ENCODE data around the gene NAPSA. TPM values are rescaled to one million over a fixed set of nuclear protein-coding genes. Genes with fewer than 3 reads are reported as not detected.

Gene NAPSA
- total RNA-seq, 2 donors from 2014 or later = 90.8 to 166 TPM

DNA sequence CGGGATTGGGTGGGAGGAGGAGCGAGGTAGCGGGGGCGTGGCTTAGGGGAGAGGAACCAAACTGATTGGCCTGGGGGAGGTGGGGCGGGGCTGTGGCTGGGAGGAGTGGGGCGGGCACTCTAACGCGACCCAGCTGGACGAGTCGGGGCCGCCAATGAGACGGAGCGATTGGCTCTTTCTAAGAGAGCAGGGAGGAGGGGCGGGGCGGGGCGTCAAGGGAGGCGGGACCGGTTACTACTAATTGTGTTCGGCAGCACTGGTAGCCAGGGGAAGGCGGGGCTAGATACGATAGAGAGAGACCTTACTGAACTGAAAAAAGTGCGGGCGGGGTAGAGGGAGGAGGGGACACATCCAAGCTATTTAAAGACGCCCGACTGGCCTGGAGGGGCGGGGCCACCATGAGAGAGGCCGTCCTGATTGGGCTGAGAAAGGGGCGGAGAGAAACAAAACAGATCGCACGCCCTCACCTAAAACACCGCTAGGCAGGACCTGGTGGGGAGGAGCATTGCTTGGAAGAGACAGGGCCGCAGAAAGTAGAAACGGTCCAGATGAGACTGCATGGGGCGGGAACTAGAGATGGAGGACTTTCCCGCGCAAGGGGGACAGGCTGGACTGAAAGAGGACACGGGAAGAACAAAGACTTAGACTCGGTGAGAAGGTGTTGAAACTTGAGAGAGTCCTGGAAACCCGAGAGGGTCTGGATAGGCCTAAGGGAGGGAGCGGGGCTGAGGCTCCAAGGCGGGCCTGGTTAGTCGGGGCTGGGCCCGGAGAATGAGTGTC, 36.1 kb downstream of the NAPSA start, which contains the start of gene KCNC3:
KCNC3 (minus strand) TSS at position 232 of the 780 bp plus-strand sequence. CDS start 295 bp downstream, outside the sequence.
- ATAC-seq = peak; percentile 70 to 73

DNA sequence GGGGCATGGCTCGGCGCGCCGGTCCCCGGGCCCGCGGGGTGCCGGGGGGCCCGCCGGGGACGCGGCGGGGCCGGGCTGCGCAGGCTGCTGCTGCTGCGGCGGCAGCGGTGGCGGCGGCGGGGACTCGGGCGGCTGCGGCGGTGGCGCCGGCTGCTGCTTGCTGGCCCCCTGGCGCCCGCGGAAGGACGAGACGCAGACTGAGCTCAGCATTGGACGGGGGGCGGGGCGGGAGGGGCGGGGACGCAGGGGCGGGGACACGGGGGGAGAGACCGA, 36.6 kb downstream of the NAPSA start:
- Mint-ChIP-seq H3K9me3 (peaks cover 0 to 9% of the 10 kb centered on the region in 2 donors), H3K36me3 (peaks cover 29 to 45% of the 10 kb centered on the region in 2 donors), H3K27ac (no peak overlapping the region)
- DNase-seq (ENCODE audit: low spot score in 2 of 2) (no peak), ATAC-seq (peak in 1 of 2 donors; percentile 28)

More for the DNA sequence above, 36.1 kb downstream of the NAPSA start, which contains the start of gene KCNC3:
- peaks cover 0 to 9% of the 10 kb centered on the region in 2 donors for H3K9me3 Mint-ChIP-seq
- peak; percentile 88 to 94 for DNase-seq (ENCODE audit: low spot score in 2 of 2)
- peak within 1 kb of the TSS; percentile 40 to 95 for H3K27ac Mint-ChIP-seq
- peaks cover 33 to 49% of the 10 kb centered on the region in 2 donors for H3K36me3 Mint-ChIP-seq

DNA sequence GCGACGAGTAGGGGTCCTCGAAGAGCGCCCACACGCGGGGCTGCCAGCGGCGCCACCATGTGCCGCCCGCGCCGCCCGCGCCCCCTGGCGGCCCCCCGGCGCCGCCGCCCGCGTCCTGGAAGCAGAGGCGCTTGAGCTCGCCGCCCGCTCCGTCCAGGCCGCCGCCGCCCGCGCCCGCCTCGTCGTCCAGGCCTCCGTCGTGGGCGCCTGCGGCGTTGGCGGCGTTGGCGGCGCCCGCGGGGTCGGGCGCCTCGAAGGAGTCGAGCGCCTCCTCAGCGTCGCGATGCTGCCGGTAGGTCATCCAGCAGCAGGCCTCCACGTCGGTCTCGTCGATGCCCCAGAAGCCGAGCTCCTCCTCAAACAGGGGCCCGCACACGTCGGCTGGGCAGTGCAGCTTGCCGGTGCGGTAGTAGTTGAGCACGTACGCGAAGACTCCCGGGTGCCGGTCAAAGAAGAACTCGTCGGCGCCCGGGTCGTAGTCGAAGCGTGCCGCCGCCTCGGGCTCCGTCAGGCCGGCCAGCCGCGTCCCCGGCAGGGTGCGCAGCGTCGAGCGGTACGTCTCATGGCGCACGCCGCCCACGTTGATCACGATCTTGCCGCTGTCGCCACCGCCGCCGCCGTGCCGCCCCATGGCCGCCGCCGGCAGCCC, 37.1 kb downstream of the NAPSA start:
- DNase-seq (ENCODE audit: low spot score in 2 of 2) (peak in 1 of 2 donors; percentile 51), ATAC-seq (no peak)
- Mint-ChIP-seq H3K36me3 (peaks cover 26 to 44% of the 10 kb centered on the region in 2 donors), H3K9me3 (peaks cover 0 to 9% of the 10 kb centered on the region in 2 donors), H3K27ac (no peak overlapping the region)

DNA sequence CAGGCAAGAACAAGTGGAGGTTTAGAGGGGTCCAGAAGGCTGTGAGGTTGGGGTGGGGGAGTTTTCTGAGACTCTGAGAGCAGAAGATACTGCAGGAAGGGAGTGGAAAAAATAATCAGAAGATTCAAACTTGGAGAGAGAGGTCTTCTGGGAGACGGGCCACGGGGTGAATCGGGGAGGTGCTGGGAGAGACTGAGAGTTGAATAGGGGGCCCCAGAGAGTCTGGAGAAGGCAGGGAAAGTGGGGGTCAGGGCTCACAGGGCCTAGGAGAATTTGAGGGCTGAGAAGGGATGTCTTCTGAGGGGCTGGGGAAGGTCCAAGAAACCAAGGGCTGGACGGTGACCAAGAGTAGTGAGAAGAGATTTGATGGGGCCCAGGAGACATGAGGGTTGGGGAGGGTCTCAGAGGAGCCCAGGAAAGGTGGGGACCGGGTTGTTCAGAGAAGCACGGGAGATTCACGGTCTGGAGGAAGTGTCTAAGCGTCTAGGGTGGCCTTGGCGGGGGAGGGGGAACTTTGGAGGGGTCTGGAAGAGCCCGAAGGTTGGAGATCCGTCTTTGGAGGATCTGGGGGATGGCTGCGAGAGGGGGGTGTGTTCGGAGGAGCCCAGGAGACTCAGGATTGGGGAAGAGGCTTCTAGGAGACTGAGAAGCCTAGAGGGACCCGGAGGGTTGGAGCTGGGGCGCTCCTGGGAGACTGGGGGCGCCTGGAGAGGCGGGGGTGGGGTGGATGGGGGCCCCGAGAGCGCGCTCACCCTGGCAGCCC, 37.8 kb downstream of the NAPSA start:
- ATAC-seq = no peak
- peaks cover 0 to 9% of the 10 kb centered on the region in 2 donors for H3K9me3 Mint-ChIP-seq
- peaks cover 26 to 38% of the 10 kb centered on the region in 2 donors for H3K36me3 Mint-ChIP-seq
- no peak for DNase-seq (ENCODE audit: low spot score in 2 of 2)
- H3K27ac Mint-ChIP-seq = peak overlapping the region in 1 of 2 donors; percentile 55

DNA sequence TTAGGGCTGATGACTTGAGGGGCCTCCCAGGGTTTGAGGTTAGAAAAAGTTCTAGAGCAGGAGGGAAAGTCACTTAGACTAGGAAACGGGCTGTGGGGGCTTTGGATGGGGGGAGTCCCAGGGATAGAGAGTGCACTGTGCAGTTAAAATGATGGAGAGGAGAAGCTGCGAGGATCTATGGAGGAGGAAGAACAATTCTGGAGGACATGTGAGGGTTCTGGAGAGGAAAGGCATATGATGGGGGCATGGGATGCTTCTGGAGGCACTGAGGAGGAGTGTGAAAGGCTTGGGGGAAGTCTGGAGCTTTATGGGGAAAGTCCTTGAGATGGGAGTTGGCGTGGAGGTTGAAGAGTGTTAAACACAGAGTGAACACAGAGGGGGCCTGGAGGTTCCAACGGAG, 38.4 kb downstream of the NAPSA start:
- Mint-ChIP-seq H3K9me3 (peaks cover 0 to 9% of the 10 kb centered on the region in 2 donors), H3K27ac (peak overlapping the region; percentile 55 to 58), H3K36me3 (peaks cover 26 to 36% of the 10 kb centered on the region in 2 donors)
- DNase-seq (ENCODE audit: low spot score in 2 of 2) (no peak), ATAC-seq (no peak)

DNA sequence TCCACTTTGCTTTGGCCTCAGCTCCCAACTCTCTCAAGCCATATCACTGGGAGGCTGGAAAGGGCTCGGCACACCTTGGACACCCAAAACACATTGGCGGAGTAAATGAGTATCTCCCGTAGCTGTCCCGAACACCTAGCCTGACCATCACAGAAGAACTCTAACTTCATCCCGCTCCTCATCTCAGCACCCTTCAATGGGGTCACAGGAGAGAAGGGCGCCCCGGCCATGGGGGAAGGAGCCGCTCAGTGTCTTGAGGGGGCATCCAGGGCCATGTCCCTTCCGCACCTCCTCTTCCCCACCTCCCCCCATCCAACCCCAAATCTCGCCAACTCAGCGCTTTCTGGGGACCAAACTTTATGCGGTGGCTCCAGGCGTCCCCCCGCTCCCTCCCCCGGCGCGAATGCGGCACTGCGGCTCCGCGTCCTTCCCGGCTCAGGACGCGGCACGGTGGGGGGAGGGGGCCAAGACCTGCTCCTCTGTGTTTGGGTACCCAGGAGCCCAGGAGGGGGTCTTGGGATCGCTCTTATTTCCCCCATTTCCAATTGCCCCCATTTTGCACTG, 39.3 kb downstream of the NAPSA start:
- Mint-ChIP-seq H3K9me3 (peaks cover 0 to 9% of the 10 kb centered on the region in 2 donors), H3K27ac (no peak overlapping the region), H3K36me3 (peaks cover 26 to 36% of the 10 kb centered on the region in 2 donors)
- ATAC-seq (no peak), DNase-seq (ENCODE audit: low spot score in 2 of 2) (no peak)

DNA sequence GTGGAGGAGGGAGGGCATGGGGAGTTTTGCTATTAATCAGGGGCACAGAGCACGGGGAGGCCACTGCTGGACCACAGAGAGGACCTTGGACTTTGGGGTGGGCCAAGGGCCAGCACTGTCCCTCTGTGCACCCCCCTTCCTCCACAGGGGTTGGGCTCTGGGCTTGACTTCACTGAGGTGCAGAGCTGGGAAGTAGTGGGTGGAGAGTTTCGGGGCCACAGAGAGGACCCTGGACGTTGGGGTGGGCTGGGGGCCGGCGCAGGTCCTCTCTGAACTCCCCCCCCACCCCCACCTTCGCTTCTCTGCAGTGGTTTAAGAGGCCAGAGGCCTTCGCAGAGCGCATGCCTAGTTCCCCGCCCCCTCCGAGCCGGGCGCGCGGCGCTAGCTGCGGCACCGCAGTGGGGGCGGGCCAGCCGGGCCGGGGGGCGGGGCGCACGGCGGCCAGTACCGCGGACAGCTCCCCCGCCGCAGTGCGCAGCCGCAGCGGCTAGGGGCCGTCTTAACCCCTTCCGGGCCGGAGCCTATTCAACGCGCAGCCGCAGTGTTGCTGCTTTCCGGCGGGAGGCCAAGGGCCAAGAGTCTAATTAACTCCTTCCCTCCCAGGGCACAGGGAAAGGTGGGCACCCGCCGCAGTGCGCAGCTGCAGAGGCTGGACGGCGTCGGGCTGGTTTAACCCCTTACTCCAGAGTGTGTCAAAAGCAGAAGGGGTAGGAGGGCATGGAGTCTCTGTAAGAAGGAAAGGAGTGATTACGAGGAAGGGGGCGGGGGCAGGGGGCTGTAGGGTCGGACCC, 39.9 kb downstream of the NAPSA start:
- ATAC-seq = peak; percentile 25 to 34
- Mint-ChIP-seq H3K9me3 (peaks cover 0 to 9% of the 10 kb centered on the region in 2 donors), H3K36me3 (peaks cover 25 to 36% of the 10 kb centered on the region in 2 donors), H3K27ac (no peak overlapping the region)
- DNase-seq (ENCODE audit: low spot score in 2 of 2) = peak; percentile 71 to 90

DNA sequence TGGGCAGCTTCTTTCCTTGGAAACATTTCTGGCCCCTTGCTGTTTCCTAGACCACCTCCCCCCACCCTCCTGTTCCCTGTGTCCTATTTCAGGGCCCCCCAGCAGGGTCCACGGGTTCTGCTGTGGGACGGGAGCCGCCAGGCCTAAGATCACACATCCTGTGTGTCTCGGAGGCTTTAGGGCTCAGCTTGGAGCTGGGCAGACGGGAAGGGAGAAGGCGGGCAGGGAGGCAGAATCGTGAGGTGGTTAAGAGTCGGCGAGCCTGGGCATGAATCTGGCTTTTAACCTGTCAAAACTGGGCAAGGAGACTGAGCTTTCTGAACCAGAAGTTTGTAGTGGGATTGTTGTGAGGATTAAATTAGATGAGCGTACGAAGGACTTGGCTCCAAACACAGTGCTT, 41.1 kb downstream of the NAPSA start:
- ATAC-seq (no peak), DNase-seq (ENCODE audit: low spot score in 2 of 2) (no peak)
- Mint-ChIP-seq H3K9me3 (peaks cover 0 to under 1% of the 10 kb centered on the region in 2 donors), H3K27ac (no peak overlapping the region), H3K36me3 (peaks cover 14 to 25% of the 10 kb centered on the region in 2 donors)

DNA sequence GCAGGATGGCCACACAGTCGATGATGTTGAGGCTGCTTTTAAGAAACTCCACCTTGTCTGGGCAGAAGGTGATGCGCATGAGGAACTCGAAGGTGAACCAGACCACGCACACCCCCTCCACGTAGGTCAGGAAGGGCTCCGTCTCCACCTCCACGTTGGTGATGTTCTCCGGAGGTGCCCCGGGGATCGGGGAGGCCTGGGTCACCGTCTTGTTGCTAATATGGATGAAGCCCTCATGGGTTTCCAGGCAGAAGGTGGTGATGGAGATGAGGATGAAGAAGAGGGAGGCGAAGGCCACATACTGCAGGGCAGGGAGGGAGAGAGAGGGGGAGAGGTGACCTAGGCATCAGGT, 41.7 kb downstream of the NAPSA start:
- Mint-ChIP-seq H3K36me3 (peaks cover 12 to 23% of the 10 kb centered on the region in 2 donors), H3K9me3 (no peaks in the 10 kb centered on the region), H3K27ac (no peak overlapping the region)
- DNase-seq (ENCODE audit: low spot score in 2 of 2) (no peak), ATAC-seq (no peak)

DNA sequence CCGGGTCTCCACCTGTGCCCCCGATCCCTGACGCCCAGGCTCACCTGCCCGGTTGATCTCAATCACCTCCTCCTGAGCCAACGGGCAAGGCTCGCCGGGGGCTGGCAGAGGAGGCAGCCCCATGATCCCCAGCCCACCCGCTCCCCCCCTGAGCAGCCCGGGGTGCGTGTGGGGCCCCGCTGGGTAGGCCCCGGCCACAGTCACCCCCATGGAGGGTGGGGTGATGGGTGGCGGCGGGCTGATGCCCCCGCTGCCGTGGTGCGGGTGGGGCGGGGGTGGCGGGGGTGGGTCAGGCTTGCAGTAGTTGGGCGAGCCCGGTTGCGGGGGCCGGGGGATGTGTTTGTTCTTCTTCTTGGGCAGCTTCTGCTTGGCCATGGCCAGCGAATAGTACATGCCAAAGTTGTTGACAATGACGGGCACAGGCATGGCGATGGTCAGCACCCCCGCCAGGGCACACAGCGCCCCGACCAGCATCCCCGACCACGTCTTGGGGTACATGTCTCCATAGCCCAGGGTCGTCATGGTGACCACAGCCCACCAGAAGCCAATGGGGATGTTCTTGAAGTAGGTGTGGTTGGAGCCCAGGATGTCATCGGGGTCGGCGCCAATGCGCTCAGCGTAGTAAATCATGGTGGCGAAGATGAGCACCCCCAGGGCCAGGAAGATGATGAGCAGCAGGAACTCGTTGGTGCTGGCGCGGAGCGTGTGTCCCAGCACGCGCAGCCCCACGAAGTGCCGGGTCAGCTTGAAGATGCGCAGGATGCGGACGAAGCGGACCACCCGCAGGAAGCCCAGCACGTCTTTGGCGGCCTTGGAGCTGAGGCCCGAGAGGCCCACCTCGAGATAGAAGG, 42.3 kb downstream of the NAPSA start:
- Mint-ChIP-seq H3K9me3 (no peaks in the 10 kb centered on the region), H3K27ac (no peak overlapping the region), H3K36me3 (peaks cover 12 to 23% of the 10 kb centered on the region in 2 donors)
- ATAC-seq (no peak), DNase-seq (ENCODE audit: low spot score in 2 of 2) (no peak)

DNA sequence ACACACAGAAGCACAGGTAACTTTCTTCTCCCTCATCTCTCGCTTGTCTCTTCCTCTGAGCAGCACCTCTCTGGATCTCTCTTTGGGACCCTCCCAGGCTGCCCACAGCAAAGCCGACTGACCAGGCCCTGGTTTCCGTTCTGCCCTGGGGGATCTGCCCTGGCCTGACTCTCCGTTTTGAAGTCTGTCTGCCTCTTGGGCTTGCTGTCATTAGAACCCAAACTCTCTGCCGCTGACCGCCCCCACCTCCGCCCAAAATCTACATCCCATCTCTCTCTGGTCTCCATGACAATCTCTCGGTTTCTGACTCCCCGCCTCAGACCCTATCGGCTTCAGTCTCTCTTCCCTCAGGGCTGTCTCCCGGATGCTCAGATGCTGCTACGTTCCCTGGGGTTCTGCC, 43.2 kb downstream of the NAPSA start:
- ATAC-seq (no peak), DNase-seq (ENCODE audit: low spot score in 2 of 2) (no peak)
- H3K36me3 Mint-ChIP-seq = peaks cover 7 to 23% of the 10 kb centered on the region in 2 donors
- no peaks in the 10 kb centered on the region for H3K9me3 Mint-ChIP-seq
- H3K27ac Mint-ChIP-seq = no peak overlapping the region

DNA sequence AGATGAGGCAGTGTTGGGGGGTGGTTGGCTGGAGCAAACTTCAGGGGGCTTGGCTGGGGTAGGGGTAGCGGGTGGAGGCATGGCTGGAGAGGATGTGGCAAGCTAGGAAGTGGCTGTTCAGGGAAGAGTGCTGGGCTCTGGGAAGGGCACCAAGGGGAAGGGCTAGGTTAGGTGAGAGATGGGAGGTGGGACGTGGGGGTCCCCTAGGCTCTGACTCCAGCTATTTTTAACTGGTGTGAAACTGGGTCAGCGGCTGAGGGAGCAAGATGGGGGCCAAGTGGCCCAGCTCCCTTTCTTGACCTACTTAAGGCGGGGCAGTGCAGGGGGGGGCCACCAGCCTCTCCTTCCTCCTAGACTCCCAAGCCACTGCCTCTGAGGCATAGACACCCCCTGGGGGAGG, 43.6 kb downstream of the NAPSA start:
- DNase-seq (ENCODE audit: low spot score in 2 of 2) = no peak
- no peak overlapping the region for H3K27ac Mint-ChIP-seq
- no peaks in the 10 kb centered on the region for H3K9me3 Mint-ChIP-seq
- H3K36me3 Mint-ChIP-seq = peaks cover 3 to 19% of the 10 kb centered on the region in 2 donors
- no peak for ATAC-seq

DNA sequence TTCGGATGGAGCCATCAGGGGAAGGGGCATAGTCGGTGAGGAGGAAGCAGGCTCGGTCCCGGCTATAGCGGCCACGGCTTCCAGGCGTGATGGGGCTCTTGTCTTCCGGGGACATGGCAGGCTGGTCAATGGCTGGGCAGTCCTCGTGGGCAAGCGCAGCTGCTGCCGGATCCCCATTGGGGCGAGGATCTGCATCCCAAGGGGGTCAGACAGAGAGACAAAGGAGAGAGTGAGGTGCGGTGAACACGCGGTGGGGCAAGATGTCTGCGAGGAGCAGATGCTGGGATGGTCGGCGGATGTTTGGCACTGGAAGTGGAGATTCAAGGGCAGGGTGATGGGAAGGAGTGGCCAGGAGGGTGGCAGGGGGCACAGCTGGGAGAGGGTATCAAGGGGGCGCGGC, 44.8 kb downstream of the NAPSA start:
- no peak for ATAC-seq
- no peak for DNase-seq (ENCODE audit: low spot score in 2 of 2)
- peaks cover 0 to 22% of the 10 kb centered on the region in 2 donors for H3K36me3 Mint-ChIP-seq
- no peak overlapping the region for H3K27ac Mint-ChIP-seq
- no peaks in the 10 kb centered on the region for H3K9me3 Mint-ChIP-seq

DNA sequence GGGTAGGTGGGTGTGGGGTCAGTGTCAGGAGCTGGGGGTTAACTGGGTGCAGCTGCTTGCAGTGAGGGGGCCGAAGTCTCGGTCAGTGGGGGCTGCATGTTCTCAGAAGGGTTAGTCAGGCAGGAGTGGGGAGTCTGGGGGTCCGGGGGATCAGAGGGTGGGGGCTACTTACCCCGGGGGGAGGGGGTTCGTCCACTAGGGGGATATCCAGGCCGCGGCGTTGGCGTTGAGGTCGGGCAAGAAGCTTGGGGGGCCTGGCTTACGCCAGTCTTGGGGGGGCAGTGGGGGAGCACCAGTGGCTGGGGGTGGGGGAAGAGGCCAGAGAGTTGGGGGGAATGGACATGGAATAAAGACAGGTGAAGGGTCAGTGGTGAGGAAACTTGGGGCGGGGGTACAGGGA, 45.4 kb downstream of the NAPSA start:
- H3K36me3 Mint-ChIP-seq = peaks cover 2 to 22% of the 10 kb centered on the region in 2 donors
- peaks cover 0 to 1% of the 10 kb centered on the region in 2 donors for H3K9me3 Mint-ChIP-seq
- no peak for DNase-seq (ENCODE audit: low spot score in 2 of 2)
- no peak for ATAC-seq
- no peak overlapping the region for H3K27ac Mint-ChIP-seq

DNA sequence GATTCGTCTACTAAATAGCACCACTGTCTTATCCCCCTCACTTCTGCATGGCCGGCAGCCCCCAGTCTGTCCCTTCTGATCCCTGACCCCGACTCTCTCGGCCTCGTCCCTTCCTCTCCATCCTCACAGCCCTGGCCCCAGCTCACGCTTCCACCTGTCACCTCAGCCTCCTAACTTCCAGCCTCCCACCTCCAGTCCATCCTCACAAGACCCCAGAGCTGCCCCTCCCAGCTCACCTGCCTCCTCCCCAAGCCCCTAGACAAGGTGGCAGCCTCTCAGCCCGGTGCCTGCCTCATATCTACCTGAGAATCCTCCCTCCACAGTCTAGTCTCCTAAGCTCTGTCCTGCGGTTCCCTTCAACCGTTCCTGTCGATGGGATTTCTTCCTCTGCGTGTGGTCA, 46.3 kb downstream of the NAPSA start:
- no peak overlapping the region for H3K27ac Mint-ChIP-seq
- peaks cover 0 to 4% of the 10 kb centered on the region in 2 donors for H3K9me3 Mint-ChIP-seq
- no peak for ATAC-seq
- peaks cover 5 to 16% of the 10 kb centered on the region in 2 donors for H3K36me3 Mint-ChIP-seq
- no peak for DNase-seq (ENCODE audit: low spot score in 2 of 2)

Data from activated naive CD4-positive, alpha-beta T cell treated with anti-CD3 and anti-CD28 coated beads, Interleukin-2, amount 50 U/mL, for 72 hours (primary cell).